ENCODE data around the gene SLC1A7. TPM values are rescaled to one million over a fixed set of nuclear protein-coding genes. Genes with fewer than 3 reads are reported as not detected.

Gene SLC1A7
- total and polyA plus RNA-seq, 2 of the 13 experiments (the other 11 are each of a cell fraction or from before 2014, with no cell fraction given): 0.04 to 2.0 TPM

DNA sequence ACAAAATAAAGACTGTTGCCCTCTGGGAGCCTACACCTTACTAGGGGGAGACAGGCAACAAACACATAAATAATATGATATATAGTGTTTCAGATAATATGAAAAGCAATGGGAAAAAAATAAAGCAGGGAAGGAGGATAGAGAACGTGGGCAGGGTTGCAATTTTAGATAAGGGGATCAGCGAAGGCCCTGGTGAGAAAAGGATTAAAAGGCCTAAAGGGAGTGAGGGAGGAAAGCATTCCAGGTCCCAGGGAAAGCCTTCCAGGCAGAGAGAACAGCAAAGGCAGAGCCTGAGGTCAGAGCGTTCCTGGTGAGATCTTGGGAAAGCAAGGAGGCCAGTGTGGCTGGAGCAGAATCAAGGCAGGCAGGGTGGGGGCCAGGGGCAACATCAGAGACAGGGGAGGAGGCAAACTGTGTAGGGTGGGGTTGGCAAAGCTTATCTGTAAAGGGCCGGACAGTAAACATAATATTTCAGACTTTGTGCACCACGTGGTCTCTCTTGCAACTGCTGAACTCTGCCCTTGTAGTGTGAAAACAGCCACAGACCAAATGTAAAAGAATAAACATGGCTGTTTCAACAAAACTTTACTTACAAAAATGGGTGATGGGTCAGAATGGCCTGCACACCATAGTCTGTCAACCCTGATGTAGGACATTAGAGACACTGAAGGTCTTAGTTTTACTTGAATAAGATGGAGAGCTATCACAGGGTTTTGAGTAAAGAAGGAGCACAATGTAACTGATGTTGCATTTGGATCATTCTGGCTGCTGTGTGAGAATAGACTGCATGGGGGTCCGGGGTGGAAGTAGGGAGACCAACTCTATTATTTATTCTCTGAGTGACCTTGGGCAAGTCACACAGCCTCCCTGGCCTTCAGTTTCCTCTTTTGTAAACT lies 40.9 kb upstream of the SLC1A7 start (continued):
- TF ChIP-seq, protein P1, sequence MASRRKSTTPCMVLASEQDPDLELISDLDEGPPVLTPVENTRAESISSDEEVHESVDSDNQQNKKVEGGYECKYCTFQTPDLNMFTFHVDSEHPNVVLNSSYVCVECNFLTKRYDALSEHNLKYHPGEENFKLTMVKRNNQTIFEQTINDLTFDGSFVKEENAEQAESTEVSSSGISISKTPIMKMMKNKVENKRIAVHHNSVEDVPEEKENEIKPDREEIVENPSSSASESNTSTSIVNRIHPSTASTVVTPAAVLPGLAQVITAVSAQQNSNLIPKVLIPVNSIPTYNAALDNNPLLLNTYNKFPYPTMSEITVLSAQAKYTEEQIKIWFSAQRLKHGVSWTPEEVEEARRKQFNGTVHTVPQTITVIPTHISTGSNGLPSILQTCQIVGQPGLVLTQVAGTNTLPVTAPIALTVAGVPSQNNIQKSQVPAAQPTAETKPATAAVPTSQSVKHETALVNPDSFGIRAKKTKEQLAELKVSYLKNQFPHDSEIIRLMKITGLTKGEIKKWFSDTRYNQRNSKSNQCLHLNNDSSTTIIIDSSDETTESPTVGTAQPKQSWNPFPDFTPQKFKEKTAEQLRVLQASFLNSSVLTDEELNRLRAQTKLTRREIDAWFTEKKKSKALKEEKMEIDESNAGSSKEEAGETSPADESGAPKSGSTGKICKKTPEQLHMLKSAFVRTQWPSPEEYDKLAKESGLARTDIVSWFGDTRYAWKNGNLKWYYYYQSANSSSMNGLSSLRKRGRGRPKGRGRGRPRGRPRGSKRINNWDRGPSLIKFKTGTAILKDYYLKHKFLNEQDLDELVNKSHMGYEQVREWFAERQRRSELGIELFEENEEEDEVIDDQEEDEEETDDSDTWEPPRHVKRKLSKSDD (CRISPR knock-in tag; IDR thresholded peaks at IDR 0.05; ENCODE audit: low read depth): peak; percentile 49; the same call in 1 of the 2 replicates
- TF ChIP-seq ZNF761 (CRISPR knock-in tag; conservative IDR thresholded peaks at IDR 0.05) (peak; percentile 77; the same call in 1 of the 2 replicates), TARDBP (CRISPR knock-in tag; IDR thresholded peaks at IDR 0.05) (peak; percentile 91), HDAC2 (CRISPR knock-in tag; IDR thresholded peaks at IDR 0.05) (peak; percentile 90), ESRRA (CRISPR knock-in tag; IDR thresholded peaks at IDR 0.05; ENCODE audit: low read depth) (peak; percentile 73; the same call in 1 of the 2 replicates), ZC3H4 (CRISPR knock-in tag; IDR thresholded peaks at IDR 0.05; ENCODE audit: borderline replicate concordance) (no peak), KMT2A (CRISPR knock-in tag; IDR thresholded peaks at IDR 0.05) (no peak), ZNF563 (CRISPR knock-in tag; IDR thresholded peaks at IDR 0.05) (no peak), RBM39 (IDR thresholded peaks at IDR 0.05; ENCODE audit: low read depth, low read length, poor library complexity, severe bottlenecking) (no peak), RFX1 (IDR thresholded peaks at IDR 0.05) (no peak), ZEB1 (IDR thresholded peaks at IDR 0.05; ENCODE audit: insufficient replicate concordance, low read depth) (peak; percentile 36), ZSCAN12 (CRISPR knock-in tag; IDR thresholded peaks at IDR 0.05) (no peak), ZNF496 (CRISPR knock-in tag; IDR thresholded peaks at IDR 0.05; ENCODE audit: insufficient replicate concordance) (no peak), ZBTB38 (CRISPR knock-in tag; IDR thresholded peaks at IDR 0.05) (0 out of 2 replicates have a peak, but pooled peaks have one; percentile 50), ZBTB7A (CRISPR knock-in tag; IDR thresholded peaks at IDR 0.05) (0 out of 2 replicates have a peak, but pooled peaks have one; percentile 71), HNF4G (IDR thresholded peaks at IDR 0.05; ENCODE audit: borderline replicate concordance, low read depth, low read length) (peak; percentile 98), HNF4G (CRISPR knock-in tag; IDR thresholded peaks at IDR 0.05; ENCODE audit: borderline replicate concordance, low read depth) (peak; percentile 92), ZNF121 (CRISPR knock-in tag; IDR thresholded peaks at IDR 0.05) (no peak), SAFB2 (CRISPR knock-in tag; IDR thresholded peaks at IDR 0.05; ENCODE audit: borderline replicate concordance, low read depth) (no peak), EEA1 (CRISPR knock-in tag; IDR thresholded peaks at IDR 0.05; ENCODE audit: borderline replicate concordance) (no peak), PPARG (CRISPR knock-in tag; conservative IDR thresholded peaks at IDR 0.05) (peak; percentile 100), PCBP1 (IDR thresholded peaks at IDR 0.05; ENCODE audit: borderline replicate concordance, low read depth, low read length) (no peak), ZNF274 (CRISPR knock-in tag; IDR thresholded peaks at IDR 0.05) (no peak), ZNF737 (CRISPR knock-in tag; IDR thresholded peaks at IDR 0.05; ENCODE audit: borderline replicate concordance) (no peak; the same call in 1 of the 2 replicates), RORA (CRISPR knock-in tag; IDR thresholded peaks at IDR 0.05) (0 out of 2 replicates have a peak, but pooled peaks have one; percentile 58)
- TF ChIP-seq, protein P2, sequence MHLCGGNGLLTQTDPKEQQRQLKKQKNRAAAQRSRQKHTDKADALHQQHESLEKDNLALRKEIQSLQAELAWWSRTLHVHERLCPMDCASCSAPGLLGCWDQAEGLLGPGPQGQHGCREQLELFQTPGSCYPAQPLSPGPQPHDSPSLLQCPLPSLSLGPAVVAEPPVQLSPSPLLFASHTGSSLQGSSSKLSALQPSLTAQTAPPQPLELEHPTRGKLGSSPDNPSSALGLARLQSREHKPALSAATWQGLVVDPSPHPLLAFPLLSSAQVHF (CRISPR knock-in tag; IDR thresholded peaks at IDR 0.05): 0 out of 2 replicates have a peak, but pooled peaks have one; percentile 1

Data from HepG2 (cell line).